CD4-positive, alpha-beta T cell (primary cell): ENCODE data around the gene RAVER1. TPM values are rescaled to one million over a fixed set of nuclear protein-coding genes. Genes with fewer than 3 reads are reported as not detected.

Experiments
- ATAC-seq: fragments of 200-7000 bp; cut with Tn5 transposase; one replicate; pipeline ENCODE4 v1.10.0; 2022; ENCODE audit warnings: mild to moderate bottlenecking; ENCODE audit not compliant: poor library complexity
- CTCF ChIA-PET: fragments of 350-600 bp; sonication (Branson Sonifier 250); formaldehyde crosslinking; loops from one replicate; lab custom pipeline; 2021; ENCODE audit warnings: antibody characterized with exemption, inconsistent platforms; lab: Charles Lee
- POLR2A ChIA-PET: fragments of 350-600 bp; sonication (Branson Sonifier 250); formaldehyde crosslinking; loops from one replicate; lab custom pipeline; 2021; ENCODE audit warnings: antibody characterized with exemption, inconsistent platforms; lab: Charles Lee
- DNase-seq, 14 experiments: peaks; one replicate each; pipeline ENCODE4 v3.0.0-alpha.2; 2013 to 2020; ENCODE audit warnings: mixed read lengths in 2 of 14
- H3K27ac ChIP-seq, 2 donors: one replicate each; pipeline versions ENCODE4 v1.5.1 to v1.7.0; 2013; ENCODE audit warnings: low read length in 2 of 2, low read depth in 1 of 2, mild to moderate bottlenecking in 1 of 2
- H3K27me3 ChIP-seq, 2 experiments: 1 replicate in 1 of 2; 2 replicates in 1 of 2; pipeline versions ENCODE4 v1.6.1 to v1.7.0; 2013; ENCODE audit warnings: low read length in 2 of 2, control low read depth in 1 of 2, mild to moderate bottlenecking in 1 of 2, moderate library complexity in 1 of 2; ENCODE audit not compliant: insufficient read depth in 2 of 2, control insufficient read depth in 1 of 2
- H3K36me3 ChIP-seq: one replicate; pipeline ENCODE4 v1.6.1; 2013; ENCODE audit warnings: low read length, control low read depth; ENCODE audit not compliant: insufficient read depth
- H3K4me1 ChIP-seq: one replicate; pipeline ENCODE4 v1.6.1; 2013; ENCODE audit warnings: low read length, control low read depth; ENCODE audit not compliant: insufficient read depth
- H3K4me3 ChIP-seq: one replicate; pipeline ENCODE4 v1.5.1; 2013; ENCODE audit warnings: mild to moderate bottlenecking, low read length, moderate library complexity
- H3K9me3 ChIP-seq, 2 experiments: 1 replicate in 1 of 2; 2 replicates in 1 of 2; pipeline versions ENCODE4 v1.6.1 to v1.7.0; 2013; ENCODE audit warnings: low read length in 2 of 2, mild to moderate bottlenecking in 2 of 2, control low read depth in 1 of 2, moderate library complexity in 1 of 2; ENCODE audit not compliant: control insufficient read depth in 1 of 2, insufficient read depth in 1 of 2
- H3K27ac Mint-ChIP-seq: one replicate; pipeline ENCODE4 v1.8.0; 2020; ENCODE audit warnings: mixed read lengths
- H3K27me3 Mint-ChIP-seq: one replicate; pipeline ENCODE4 v1.8.0; 2021; ENCODE audit warnings: mixed read lengths
- H3K36me3 Mint-ChIP-seq: one replicate; pipeline ENCODE4 v1.8.0; 2021; ENCODE audit warnings: low read depth, mixed read lengths
- H3K4me1 Mint-ChIP-seq: one replicate; pipeline ENCODE4 v1.8.0; 2021; ENCODE audit warnings: low read depth, mixed read lengths
- H3K4me3 Mint-ChIP-seq: one replicate; pipeline ENCODE4 v1.8.0; 2020; ENCODE audit warnings: mild to moderate bottlenecking, mixed read lengths
- H3K9me3 Mint-ChIP-seq: one replicate; pipeline ENCODE4 v1.8.0; 2020; ENCODE audit warnings: mixed read lengths
- intact Hi-C, 2 experiments: fragments of 100-400 bp; cut with DNase I in 1 of 2; cut with micrococcal nuclease in 1 of 2; formaldehyde crosslinking; loops; one replicate each; pipeline versions ENCODE4 v1.15.1 to v1.9.0; 2023 to 2025; cut with DNase I, micrococcal nuclease
- total RNA-seq, 174 experiments: library from RNA in 2 of 174; stranded (reverse) in 2 of 174; gene quantifications; one replicate each; pipeline ENCODE4 v1.2.3 and lab custom pipeline; 2021 to 2026
- TF ChIP-seq, protein P1 (sequence below): fragments of 200-600 bp; IDR thresholded peaks from one replicate; pipeline ENCODE4 v1.8.0; 2022; ENCODE audit warnings: antibody characterized with exemption, mild to moderate bottlenecking

The RAVER1 gene
- total RNA-seq, 2 experiments from 2014 or later, result 20.5 to 21.3 TPM

DNA sequence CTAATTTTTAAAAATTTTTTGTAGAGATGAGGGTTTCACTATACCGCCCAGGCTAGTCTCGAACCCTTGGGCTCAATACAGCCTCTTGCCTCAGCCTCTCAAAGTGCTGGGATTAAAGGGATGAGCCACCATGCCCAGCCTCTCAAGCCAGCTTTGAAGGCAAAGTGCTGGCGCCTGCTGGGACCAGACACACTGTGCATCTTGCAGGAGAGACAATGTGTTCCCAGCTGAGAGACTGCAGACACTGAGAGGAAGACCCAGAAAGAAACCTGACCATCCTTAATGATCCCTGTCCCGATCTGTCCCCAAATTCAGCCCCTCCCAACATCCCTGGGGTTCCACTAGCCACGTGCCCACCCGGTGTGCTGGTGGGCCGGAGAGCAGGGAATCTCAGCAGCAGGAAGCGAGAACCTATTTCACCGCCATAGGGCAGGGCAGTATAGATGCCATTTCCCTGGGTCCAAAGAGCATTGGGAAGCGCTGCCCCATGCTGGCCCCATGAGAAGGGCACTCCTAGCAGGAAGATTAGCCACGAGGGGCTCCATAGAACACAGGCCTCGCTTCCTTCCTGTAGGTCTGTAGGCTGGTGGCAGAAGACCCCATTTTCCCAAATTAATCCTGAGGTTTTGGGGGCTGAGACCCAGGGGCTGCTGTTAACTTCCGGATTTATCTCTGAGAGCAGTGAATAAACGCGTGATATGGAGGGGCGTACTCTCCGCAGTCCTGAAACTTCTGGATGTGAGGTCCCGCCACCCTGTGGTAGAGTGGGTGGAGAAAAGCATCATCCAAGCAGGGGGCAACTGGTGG, 968 bp downstream of the RAVER1 start:
- Mint-ChIP-seq H3K27ac (peak overlapping the region; percentile 92), H3K9me3 (no peaks in the 10 kb centered on the region), H3K4me1 (peaks cover 22% of the 10 kb centered on the region), H3K27me3 (no peaks in the 10 kb centered on the region), H3K4me3 (peak overlapping the region; percentile 96), H3K36me3 (peaks cover 49% of the 10 kb centered on the region)
- H3K4me3 ChIP-seq, result peak overlapping the region; percentile 91
- TF ChIP-seq, protein P1, sequence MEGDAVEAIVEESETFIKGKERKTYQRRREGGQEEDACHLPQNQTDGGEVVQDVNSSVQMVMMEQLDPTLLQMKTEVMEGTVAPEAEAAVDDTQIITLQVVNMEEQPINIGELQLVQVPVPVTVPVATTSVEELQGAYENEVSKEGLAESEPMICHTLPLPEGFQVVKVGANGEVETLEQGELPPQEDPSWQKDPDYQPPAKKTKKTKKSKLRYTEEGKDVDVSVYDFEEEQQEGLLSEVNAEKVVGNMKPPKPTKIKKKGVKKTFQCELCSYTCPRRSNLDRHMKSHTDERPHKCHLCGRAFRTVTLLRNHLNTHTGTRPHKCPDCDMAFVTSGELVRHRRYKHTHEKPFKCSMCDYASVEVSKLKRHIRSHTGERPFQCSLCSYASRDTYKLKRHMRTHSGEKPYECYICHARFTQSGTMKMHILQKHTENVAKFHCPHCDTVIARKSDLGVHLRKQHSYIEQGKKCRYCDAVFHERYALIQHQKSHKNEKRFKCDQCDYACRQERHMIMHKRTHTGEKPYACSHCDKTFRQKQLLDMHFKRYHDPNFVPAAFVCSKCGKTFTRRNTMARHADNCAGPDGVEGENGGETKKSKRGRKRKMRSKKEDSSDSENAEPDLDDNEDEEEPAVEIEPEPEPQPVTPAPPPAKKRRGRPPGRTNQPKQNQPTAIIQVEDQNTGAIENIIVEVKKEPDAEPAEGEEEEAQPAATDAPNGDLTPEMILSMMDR, result no peak
- H3K9me3 ChIP-seq, result no peaks in the 10 kb centered on the region
- CTCF ChIA-PET, result interaction anchor here (0.5 to 0.7 kb wide), 2 partner anchors 61 to 400 kb away, joined by 3 read pairs; partner anchors contain the start of gene ICAM1
- DNase-seq (no peak), ATAC-seq (peak; percentile 1)
- H3K4me1 ChIP-seq, result peaks cover 49% of the 10 kb centered on the region
- peaks cover 56% of the 10 kb centered on the region for H3K36me3 ChIP-seq
- H3K27me3 ChIP-seq, result no peaks in the 10 kb centered on the region
- H3K27ac ChIP-seq, result peak overlapping the region; percentile 87 to 91
- POLR2A ChIA-PET, result interaction anchor here (0.6 to 1.9 kb wide), 9 partner anchors 11 to 272 kb away, joined by 3 to 10 read pairs (median 5); partner anchors contain the start of genes FDX2, ICAM1 and TYK2
- intact Hi-C loops, result loop anchor here (5.0 kb wide), 2 partner anchors 45 to 135 kb away; partner anchors contain the start of genes ICAM4 (in 1 of the 2) and ICAM5 (in 1 of the 2)

GRCh38 chr19:10329555-10329954, 3.8 kb downstream of the RAVER1 start:
- Histone ChIP-seq H3K36me3 (peaks cover 62% of the 10 kb centered on the region), H3K9me3 (no peaks in the 10 kb centered on the region), H3K27me3 (no peaks in the 10 kb centered on the region), H3K27ac (no peak overlapping the region), H3K4me3 (no peak overlapping the region), H3K4me1 (peaks cover 33% of the 10 kb centered on the region)
- DNase-seq, result no peak
- no peaks in the 10 kb centered on the region for H3K9me3 Mint-ChIP-seq
- H3K4me3 Mint-ChIP-seq, result no peak overlapping the region
- intact Hi-C loops, result no loop called here
- H3K4me1 Mint-ChIP-seq, result peaks cover 22% of the 10 kb centered on the region
- ATAC-seq, result no peak
- ChIA-PET POLR2A (no interaction called here), CTCF (interaction anchor here (0.5 to 1.1 kb wide), 3 partner anchors 61 to 432 kb away, joined by 3 to 5 read pairs (median 4); no protein-coding TSS in a partner anchor)
- TF ChIP-seq, protein P1, result no peak
- no peak overlapping the region for H3K27ac Mint-ChIP-seq
- peaks cover 59% of the 10 kb centered on the region for H3K36me3 Mint-ChIP-seq
- no peaks in the 10 kb centered on the region for H3K27me3 Mint-ChIP-seq

- Histone ChIP-seq H3K4me3 (no peak overlapping the region), H3K36me3 (peaks cover 63% of the 10 kb centered on the region), H3K9me3 (no peaks in the 10 kb centered on the region), H3K27me3 (no peaks in the 10 kb centered on the region), H3K27ac (no peak overlapping the region), H3K4me1 (peaks cover 26% of the 10 kb centered on the region)
- H3K27me3 Mint-ChIP-seq, result no peaks in the 10 kb centered on the region
- H3K4me3 Mint-ChIP-seq, result no peak overlapping the region
- POLR2A ChIA-PET, result no interaction called here
- TF ChIP-seq, protein P1, result no peak
- H3K9me3 Mint-ChIP-seq, result no peaks in the 10 kb centered on the region
- H3K4me1 Mint-ChIP-seq, result peaks cover 21% of the 10 kb centered on the region
- H3K27ac Mint-ChIP-seq, result no peak overlapping the region
- no peak for ATAC-seq
- H3K36me3 Mint-ChIP-seq, result peaks cover 64% of the 10 kb centered on the region
- no peak for DNase-seq
- intact Hi-C loops, result no loop called here
- CTCF ChIA-PET, result no interaction called here
These were observed 4.5 kb downstream of the RAVER1 start for GRCh38 chr19:10328558-10329429.
